ENCODE data around the gene TEX51.

TEX51 gene

GRCh38 chr2:126932529-126932928, 33.8 kb downstream of the TEX51 start:
- Histone ChIP-seq H3K27ac (no peak overlapping the region), H3K4me3 (IDR thresholded peaks at IDR 0.05; ENCODE audit: insufficient read depth, low read depth, low read length) (no peak overlapping the region), H3K79me2 (ENCODE audit: insufficient read depth, low read depth) (no peaks in the 10 kb centered on the region), H4K20me1 (ENCODE audit: insufficient read depth) (no peaks in the 10 kb centered on the region), H3K4me1 (ENCODE audit: low read depth, poor library complexity, severe bottlenecking) (no peaks in the 10 kb centered on the region), H3K36me3 (ENCODE audit: insufficient read depth) (no peaks in the 10 kb centered on the region), H3K4me2 (no peak overlapping the region), H2AFZ (ENCODE audit: low read depth) (no peak overlapping the region), H3K9ac (no peak overlapping the region), H3K27me3 (ENCODE audit: insufficient read depth, low read depth) (no peaks in the 10 kb centered on the region)
- TF ChIP-seq CTCF (conservative IDR thresholded peaks at IDR 0.05; ENCODE audit: low read depth, low read length) = no peak

- TF ChIP-seq CTCF (conservative IDR thresholded peaks at IDR 0.05; ENCODE audit: low read depth, low read length) = no peak
- Histone ChIP-seq H3K36me3 (ENCODE audit: insufficient read depth) (no peaks in the 10 kb centered on the region), H3K79me2 (ENCODE audit: insufficient read depth, low read depth) (no peaks in the 10 kb centered on the region), H3K4me2 (no peak overlapping the region), H3K4me1 (ENCODE audit: low read depth, poor library complexity, severe bottlenecking) (no peaks in the 10 kb centered on the region), H4K20me1 (ENCODE audit: insufficient read depth) (no peaks in the 10 kb centered on the region), H2AFZ (ENCODE audit: low read depth) (no peak overlapping the region), H3K27me3 (ENCODE audit: insufficient read depth, low read depth) (no peaks in the 10 kb centered on the region), H3K27ac (no peak overlapping the region), H3K9ac (no peak overlapping the region), H3K4me3 (IDR thresholded peaks at IDR 0.05; ENCODE audit: insufficient read depth, low read depth, low read length) (no peak overlapping the region)
These were observed 34.4 kb downstream of the TEX51 start for GRCh38 chr2:126932966-126933710.

- Histone ChIP-seq H3K27ac (no peak overlapping the region), H3K9ac (no peak overlapping the region), H2AFZ (ENCODE audit: low read depth) (no peak overlapping the region), H4K20me1 (ENCODE audit: insufficient read depth) (no peaks in the 10 kb centered on the region), H3K27me3 (ENCODE audit: insufficient read depth, low read depth) (no peaks in the 10 kb centered on the region), H3K79me2 (ENCODE audit: insufficient read depth, low read depth) (no peaks in the 10 kb centered on the region), H3K4me3 (IDR thresholded peaks at IDR 0.05; ENCODE audit: insufficient read depth, low read depth, low read length) (no peak overlapping the region), H3K36me3 (ENCODE audit: insufficient read depth) (no peaks in the 10 kb centered on the region), H3K4me2 (no peak overlapping the region), H3K4me1 (ENCODE audit: low read depth, poor library complexity, severe bottlenecking) (no peaks in the 10 kb centered on the region)
- TF ChIP-seq CTCF (conservative IDR thresholded peaks at IDR 0.05; ENCODE audit: low read depth, low read length) = no peak
These were observed 35.0 kb downstream of the TEX51 start for GRCh38 chr2:126933711-126934091.

- H4K20me1 ChIP-seq (ENCODE audit: insufficient read depth) = no peaks in the 10 kb centered on the region
- H3K4me1 ChIP-seq (ENCODE audit: low read depth, poor library complexity, severe bottlenecking) = no peaks in the 10 kb centered on the region
- no peak for TF ChIP-seq CTCF (conservative IDR thresholded peaks at IDR 0.05; ENCODE audit: low read depth, low read length)
- no peak overlapping the region for H3K4me2 ChIP-seq
- H3K79me2 ChIP-seq (ENCODE audit: insufficient read depth, low read depth) = no peaks in the 10 kb centered on the region
- H3K9ac ChIP-seq = no peak overlapping the region
- H3K27ac ChIP-seq = no peak overlapping the region
- no peak overlapping the region for H2AFZ ChIP-seq (ENCODE audit: low read depth)
- H3K4me3 ChIP-seq (IDR thresholded peaks at IDR 0.05; ENCODE audit: insufficient read depth, low read depth, low read length) = no peak overlapping the region
- no peaks in the 10 kb centered on the region for H3K36me3 ChIP-seq (ENCODE audit: insufficient read depth)
- H3K27me3 ChIP-seq (ENCODE audit: insufficient read depth, low read depth) = no peaks in the 10 kb centered on the region
These were observed 36.1 kb downstream of the TEX51 start for GRCh38 chr2:126934809-126935208.
